ENCODE results near the gene KRT76. TPM values are rescaled to one million over a fixed set of nuclear protein-coding genes. Genes with fewer than 3 reads are reported as not detected.

KRT76 gene
- total RNA-seq, 1 experiment from 2014 or later, result not detected

DNA sequence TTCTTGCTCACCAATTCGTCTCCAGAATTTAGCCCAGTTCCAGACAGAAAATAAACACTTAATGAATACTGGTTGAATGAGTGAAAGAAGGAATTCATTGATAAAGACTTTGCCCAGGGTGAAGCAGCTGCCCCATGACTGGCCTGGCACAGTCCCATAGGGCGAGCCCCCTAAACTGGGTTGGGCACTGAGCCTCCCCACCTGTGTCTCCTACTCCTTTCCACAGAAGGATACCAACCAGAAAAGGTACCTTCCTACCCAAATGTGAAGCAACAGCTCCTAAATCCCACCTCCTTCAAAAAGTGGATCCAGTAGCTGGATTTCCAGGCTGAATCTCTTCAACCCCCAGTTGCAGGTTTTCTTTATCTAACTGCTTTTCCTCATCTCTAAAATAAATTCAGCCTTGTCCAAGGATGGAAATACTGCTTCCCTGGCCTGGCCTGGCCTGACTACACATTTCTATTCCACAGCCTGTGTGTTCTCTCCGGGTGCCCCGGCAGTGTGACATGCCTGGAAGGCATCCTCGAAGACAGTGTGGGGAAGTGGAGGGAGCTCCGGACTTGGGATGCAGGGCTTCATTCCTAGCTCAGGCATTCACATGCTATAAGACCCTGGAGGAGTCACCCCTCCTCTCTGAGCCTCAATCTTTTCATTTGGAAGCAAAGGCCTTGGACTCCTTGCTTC is 11.2 kb upstream of the KRT76 start:
- no peak for DNase-seq (ENCODE audit: low spot score)
- in situ Hi-C loops (cut with HindIII; ENCODE audit: low sequenced_read_pairs), result no loop called here

DNA sequence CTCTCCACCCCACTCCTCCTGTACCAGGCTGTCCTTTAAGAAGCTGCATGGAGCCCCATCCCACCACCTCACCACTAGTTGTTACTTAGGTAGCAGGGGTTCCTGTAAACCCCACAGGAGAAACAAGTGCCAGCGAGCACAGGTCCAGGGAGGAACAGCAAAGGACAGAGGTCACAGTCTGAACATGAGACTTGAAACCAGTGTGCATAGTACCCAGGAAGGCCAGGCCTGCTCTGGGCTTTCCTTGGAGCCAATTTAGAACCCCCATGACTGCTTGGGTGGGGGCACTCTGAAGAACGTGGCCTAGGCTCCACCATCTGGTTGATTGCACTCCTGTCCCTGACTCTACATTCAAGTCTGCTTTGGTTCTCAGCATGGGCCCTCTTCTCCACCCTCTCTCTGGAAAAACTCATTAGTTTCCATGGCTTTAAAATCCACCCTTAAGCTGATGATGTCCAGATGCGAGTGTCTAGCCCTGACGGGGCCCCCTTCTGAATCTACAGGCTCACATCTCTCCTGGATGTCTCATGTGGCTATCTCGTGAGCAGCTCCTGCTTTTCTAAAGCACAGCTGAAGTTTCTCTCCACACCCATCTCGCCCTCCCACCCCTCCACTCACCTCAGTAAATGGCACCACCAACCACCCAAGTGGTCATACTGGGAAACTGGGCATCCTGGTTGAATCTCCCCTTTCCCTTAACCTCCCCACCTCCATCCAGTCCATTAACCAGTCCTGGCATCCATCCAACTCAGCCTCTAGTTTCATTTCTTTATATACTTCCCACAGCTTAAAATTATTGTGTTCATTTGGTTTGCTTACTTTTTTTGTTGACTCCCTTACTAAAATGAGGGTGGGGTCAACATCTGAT is 10.4 kb upstream of the KRT76 start:
- no peak for DNase-seq (ENCODE audit: low spot score)
- in situ Hi-C loops (cut with HindIII; ENCODE audit: low sequenced_read_pairs), result no loop called here

DNA sequence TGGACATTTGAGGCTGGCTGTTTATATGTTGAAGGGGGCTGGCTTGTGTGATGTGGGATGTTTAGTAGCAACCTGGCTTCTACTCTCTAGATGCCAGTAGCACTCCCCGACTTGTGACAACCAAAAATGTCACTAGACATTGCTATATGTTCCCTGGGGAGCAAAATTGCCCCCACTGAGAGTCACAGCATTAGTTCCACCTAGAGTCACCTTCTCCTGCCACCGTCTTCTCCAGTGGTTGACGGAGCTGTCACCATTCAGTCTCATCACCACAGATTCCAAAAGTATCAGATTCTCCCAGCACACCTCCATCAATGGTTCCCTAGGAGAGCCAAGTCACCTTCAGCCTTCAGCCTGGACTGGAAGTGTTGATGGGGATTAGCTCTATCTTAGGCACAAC is 7.8 kb upstream of the KRT76 start:
- no peak for DNase-seq (ENCODE audit: low spot score)
- in situ Hi-C loops (cut with HindIII; ENCODE audit: low sequenced_read_pairs), result no loop called here

DNA sequence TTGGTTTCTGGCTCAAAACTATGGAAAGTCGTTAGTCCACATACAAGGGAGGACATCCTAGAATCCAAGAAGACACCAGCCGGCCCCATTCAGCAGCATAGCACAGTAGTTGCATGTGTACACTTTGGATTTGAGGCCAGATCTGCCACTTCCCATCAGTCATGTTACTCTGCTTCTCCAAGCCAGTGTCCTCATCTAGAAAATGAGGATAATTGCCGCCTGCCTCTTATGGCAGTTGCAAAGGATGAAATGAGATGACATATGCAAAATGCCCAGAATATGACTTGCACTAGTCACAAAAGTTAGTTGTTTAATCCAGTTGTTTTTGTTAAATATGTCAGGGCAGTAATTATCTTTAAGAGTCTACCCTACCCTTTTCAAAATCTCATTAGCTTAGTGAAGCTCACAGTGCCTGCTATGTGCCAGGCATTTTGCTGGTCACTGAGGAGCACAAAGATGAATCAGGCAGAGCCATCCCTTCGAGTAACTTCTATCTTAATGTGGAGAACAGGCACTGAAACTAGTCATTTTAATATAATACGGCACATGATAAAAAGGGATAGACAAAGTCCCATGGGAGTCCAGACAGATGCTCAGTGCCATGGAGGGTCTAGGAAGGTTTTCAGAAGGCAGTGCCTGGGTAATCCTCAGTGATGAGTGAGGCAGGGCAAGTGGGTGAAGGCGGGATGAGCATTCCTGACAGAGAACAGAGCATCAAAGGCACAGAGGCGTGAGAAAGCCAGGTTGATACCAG is 6.6 kb upstream of the KRT76 start:
- in situ Hi-C loops (cut with HindIII; ENCODE audit: low sequenced_read_pairs), result no loop called here
- no peak for DNase-seq (ENCODE audit: low spot score)

DNA sequence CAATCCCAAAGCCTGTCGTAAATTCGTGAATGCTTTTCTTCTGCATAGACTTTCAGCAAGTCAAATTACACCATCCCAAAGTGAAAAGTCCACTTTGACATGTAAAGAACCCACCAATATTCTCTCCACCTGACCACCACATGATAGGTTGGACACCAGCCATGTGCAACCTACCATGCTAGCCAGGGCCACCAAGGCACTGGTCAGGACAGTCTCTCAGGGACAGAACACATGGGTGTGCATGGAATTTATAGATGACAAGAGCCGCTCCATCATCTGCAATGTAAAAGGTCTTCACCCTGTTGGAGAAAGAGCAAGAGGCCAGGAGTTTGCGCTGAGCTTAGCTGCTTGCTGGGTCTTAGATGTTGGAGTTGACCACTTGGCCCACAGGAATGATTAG is 5.4 kb upstream of the KRT76 start:
- in situ Hi-C loops (cut with HindIII; ENCODE audit: low sequenced_read_pairs), result no loop called here
- DNase-seq (ENCODE audit: low spot score), result no peak

DNA sequence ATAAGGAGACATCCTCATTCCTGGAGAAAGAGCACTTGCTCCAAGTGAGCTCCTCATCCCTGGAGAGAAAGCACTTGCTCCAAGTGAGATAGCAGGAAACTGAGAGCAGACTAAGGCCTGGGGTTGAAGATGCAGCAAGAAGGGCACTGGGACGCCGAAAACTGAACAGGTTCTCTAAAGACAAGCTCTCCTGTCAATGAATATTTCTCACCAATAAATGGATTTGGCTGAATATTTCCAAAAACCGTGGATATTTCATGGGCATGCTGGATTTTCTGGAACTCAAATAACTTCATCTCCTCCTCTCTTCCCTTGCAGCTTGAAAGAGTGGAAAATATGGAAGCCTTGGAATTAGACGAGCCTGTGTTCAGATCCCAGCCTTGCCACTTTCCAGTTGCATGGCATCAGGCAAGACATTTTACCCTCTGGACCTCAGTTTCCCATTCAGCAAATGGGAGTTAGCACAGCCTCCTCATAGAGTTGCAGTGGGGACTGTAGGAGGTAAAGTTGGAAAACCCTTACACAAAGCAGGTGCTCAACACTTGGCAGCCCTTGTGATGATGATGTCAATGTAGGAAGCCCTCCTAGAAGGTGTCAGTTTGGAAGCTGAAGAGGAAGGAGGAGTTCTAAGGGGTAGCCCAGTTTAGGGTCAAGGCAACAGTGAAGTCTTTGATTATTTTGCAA is 4.4 kb upstream of the KRT76 start:
- DNase-seq (ENCODE audit: low spot score), result no peak
- in situ Hi-C loops (cut with HindIII; ENCODE audit: low sequenced_read_pairs), result no loop called here

DNA sequence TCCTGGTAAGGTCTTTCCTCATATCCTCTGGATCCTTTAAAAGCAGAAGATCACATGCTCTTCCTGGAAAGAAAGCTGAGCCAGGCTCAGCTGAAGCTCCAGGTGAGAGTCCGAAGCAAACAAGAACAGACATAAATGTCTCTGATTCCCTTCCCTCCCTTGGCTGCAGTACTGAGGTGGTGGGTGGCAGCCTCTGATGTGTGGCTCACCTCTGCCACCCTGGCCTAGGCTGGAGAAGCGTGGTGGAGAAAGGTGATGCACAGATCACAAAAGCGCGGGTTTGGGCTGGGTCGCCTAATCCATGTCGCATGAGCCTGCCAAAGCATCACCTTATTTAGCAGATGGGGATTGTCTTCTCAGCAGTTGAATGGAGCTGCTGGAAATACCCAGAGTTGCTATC is 2.8 kb upstream of the KRT76 start:
- in situ Hi-C loops (cut with HindIII; ENCODE audit: low sequenced_read_pairs), result no loop called here
- DNase-seq (ENCODE audit: low spot score), result no peak

DNA sequence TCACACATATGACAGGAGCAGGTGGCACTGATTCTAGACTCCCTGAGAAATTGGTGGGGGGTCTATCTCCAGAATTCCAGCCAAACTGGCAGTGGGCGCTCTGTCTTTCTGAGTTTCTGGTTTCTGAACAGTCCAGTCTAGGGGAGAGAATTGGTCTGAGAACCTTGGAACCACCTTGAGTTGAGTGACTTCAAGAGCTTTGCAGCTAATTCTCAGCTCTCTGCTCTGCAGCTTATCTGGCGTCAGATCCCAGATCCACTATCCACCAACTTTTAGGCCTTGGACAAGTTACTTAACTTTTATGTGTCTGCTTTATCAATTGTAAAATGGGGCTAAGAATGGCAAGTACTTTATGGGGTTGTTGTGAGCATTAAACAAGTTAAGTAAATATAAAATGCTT is 1.7 kb upstream of the KRT76 start:
- in situ Hi-C loops (cut with HindIII; ENCODE audit: low sequenced_read_pairs), result no loop called here
- no peak for DNase-seq (ENCODE audit: low spot score)

DNA sequence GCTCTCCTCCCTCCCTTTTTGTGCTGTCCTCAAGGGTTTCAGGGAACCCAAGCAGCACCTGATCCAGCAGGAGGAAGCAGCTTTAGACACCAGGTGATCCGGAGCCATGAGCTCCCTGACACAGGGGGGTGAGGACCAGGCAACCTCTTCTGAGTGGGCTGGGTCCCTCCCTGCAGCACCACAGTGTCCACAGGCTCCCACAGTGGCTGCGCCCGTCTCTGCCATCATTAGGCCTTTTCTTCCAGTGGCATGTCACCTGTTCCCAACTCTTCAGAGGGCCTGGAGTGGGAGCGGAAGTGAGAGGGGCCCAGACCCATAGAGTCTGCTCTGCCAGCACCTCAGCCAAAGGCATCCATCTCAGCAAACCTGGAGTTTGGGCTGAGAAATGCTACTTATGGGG is 421 bp upstream of the KRT76 start:
- in situ Hi-C loops (cut with HindIII; ENCODE audit: low sequenced_read_pairs), result no loop called here
- DNase-seq (ENCODE audit: low spot score), result no peak

DNA sequence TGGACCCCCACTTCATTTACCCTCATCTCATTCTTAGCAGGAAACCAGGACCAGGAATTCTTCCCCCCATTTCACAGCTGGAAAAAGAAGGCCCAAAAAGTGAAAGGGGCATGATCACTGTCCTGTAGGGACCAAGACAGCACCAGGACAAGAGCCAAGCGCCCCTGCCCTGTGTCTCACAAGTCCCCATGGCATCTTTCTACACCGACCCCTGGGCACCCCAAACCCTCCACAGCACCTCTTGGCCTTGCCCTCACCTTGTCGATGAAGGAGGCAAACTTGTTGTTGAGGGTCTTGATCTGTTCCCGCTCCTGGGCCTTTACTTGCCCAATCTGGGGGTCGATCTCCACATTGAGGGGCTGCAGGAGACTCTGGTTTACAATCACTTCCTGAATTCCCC is 710 bp downstream of the KRT76 start:
- in situ Hi-C loops (cut with HindIII; ENCODE audit: low sequenced_read_pairs), result no loop called here
- DNase-seq (ENCODE audit: low spot score), result no peak

DNA sequence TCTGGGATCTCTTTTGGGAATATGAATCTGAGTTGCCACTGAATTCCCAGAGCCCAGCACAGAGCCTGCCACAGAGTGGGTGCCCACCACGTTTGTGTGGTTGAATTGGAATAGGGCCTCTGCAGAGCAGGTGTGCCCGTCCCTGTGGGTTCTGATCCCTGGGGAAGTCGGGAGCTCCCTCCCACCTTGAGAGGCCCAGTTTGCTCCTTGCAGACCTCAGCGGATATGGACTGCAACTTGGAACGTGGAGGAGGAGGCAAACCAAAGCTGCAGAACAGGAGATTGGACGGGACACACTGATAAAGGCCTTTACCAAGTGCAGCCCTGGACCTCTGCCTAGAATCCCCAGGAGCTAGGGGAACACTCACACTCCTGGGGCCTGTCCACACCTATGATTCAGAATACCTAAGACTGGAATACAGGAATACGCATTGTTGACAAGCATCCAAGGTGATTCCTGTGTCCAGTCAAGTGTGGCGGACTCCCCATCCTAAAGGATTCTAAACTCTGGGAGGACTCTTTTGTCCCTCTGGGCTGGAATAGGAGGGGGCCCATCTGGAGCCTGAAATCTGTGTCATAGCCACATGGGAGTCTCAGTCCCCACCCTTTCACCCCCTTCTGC is 2.4 kb downstream of the KRT76 start:
- DNase-seq (ENCODE audit: low spot score), result no peak
- in situ Hi-C loops (cut with HindIII; ENCODE audit: low sequenced_read_pairs), result no loop called here

DNA sequence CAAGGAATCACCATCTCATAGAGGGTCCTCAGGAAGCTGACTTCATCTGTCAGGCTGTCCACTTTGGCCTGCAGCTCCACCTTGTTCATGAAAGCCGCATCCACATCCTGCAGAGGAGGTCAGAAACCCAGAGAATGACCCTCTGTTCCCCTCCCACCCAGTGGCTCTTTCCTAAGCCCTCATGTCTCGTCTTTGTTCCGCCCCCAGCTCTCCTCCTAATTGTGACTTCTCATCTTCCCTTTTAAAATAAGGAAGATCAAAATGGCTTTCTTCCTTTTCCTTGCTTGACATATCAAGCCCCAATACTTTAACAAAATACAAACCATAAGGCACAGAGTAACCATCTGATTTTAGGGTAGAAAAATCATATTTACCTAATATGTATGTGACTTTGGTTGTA is 4.4 kb downstream of the KRT76 start:
- in situ Hi-C loops (cut with HindIII; ENCODE audit: low sequenced_read_pairs), result no loop called here
- no peak for DNase-seq (ENCODE audit: low spot score)

DNA sequence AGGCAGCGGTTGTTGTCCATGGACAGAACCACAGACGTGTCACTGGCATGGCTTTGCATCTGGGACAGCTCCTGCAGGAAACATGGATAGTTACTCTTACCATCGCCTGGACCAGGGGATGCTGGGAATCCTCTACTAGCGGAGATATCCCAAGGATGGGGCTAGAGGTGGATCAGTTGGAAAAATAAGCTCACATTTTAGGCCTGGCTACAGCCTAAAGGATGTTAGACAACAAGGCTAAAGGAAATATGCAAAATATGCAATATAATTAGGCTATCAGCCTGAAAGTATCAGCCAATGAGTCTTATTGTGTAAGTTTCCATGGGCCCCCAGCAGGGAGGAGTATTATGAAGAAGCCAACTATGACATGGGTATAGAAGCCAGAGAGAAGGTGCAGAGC is 5.0 kb downstream of the KRT76 start:
- no peak for DNase-seq (ENCODE audit: low spot score)
- in situ Hi-C loops (cut with HindIII; ENCODE audit: low sequenced_read_pairs), result no loop called here

DNA sequence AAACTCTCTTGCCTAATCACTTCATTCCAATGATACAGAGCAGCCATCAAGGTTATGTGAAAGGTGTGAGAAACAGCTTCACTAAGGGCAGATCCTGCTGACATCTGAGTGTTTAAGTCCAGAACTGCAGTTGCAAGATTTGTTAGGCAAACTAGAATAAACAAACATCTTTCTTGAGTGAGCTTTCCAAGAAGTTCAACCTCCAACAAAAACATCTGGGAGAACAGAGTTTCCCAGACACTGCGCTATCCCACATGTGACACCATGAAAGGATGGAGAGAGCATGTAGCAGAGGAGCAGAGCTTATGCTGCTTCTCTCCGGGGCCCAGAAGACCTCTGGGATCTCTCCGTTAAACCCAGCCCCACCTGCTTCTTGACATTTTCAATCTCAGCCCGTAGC is 5.6 kb downstream of the KRT76 start:
- in situ Hi-C loops (cut with HindIII; ENCODE audit: low sequenced_read_pairs), result no loop called here
- DNase-seq (ENCODE audit: low spot score), result no peak

DNA sequence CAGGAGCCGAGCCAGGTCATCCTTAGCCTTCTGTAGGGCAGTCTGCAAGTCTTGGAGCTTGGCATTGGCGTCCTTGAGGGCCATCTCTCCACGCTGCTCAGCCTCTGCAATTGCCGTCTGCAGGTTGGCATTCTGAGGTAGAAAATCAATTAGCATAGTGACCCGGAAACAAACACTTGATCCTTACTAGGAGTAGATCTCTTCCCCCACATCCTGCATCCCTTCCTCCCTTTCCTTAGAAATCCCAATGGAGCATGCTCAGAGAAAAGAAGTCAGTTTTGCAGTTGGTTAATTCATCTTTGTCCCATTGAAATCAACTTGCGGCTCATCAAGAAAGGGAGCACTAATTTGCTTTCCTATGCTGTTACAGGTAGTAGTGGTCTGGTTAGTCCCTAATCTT is 6.1 kb downstream of the KRT76 start:
- no peak for DNase-seq (ENCODE audit: low spot score)
- in situ Hi-C loops (cut with HindIII; ENCODE audit: low sequenced_read_pairs), result no loop called here

DNA sequence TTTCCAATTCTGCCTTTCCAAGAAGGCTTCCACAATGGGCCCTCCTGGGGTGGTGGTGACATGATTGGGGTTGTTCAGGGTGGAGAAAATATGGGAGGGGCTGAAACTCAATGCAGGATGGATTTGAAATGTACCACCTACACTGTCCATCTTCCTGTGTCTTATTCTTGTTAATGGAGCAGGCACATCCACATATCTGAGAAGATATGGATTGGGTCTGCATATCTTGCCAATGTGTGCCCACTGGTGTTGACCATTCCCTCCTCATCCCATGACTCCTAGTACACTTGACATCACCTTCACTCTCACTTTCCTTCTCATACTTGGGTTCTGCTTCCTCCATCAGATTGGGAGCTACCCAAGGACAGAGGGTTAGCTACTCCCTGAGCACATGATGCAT is 7.2 kb downstream of the KRT76 start:
- DNase-seq (ENCODE audit: low spot score), result no peak
- in situ Hi-C loops (cut with HindIII; ENCODE audit: low sequenced_read_pairs), result no loop called here

DNA sequence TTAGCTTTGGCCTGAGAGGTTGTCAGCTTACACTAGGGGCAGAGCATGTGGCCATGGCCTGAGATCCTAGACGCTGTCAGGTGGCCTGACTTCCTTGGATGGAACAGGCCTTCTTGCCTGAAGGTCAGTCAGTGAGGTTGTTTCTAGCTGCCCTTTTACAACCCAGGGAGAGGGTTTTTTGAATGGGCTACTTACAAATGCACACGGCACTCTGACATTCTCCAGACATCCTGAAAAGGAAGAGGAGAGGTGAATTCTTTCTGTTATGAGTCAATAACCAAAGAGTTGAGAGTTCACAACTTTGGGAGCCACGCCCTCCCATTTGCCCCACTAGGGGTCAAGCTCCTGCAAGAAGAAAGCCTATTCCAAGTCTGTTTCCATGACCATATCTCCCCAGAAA is 7.8 kb downstream of the KRT76 start:
- in situ Hi-C loops (cut with HindIII; ENCODE audit: low sequenced_read_pairs), result no loop called here
- DNase-seq (ENCODE audit: low spot score), result no peak

DNA sequence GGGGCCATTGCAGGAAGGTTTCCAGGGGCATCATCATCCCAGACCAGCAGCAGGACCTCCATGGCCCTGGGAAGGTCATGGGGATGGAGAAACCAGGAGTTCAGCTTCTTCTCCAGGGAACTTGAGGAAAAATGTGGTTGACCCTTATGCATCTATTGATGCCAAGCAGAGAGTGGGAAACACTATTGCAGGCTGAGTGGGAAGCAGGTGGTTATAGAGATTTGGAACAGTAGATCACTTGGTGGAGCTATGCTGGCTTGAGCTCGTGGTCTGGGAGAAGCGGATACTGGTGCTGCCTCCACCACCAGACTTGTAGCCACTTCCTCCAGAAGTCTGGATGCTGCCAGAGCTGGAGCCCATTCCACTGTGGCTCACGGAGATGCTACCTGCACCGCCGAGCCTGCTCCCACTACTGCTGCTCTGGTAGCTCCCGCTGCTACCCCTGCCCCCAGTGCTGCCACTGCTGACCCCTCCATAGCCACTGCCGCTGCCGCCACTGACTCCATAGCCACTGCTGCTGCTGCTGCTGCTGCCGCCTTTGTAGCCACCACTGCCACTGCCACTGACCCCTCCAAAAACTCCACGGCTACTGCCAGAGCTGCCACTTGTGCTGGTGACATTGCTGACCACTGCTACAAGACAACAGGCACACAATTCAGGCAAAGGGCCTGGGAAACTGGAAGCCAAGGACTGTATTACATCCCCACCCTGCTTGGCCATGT is 8.5 kb downstream of the KRT76 start:
- DNase-seq (ENCODE audit: low spot score), result no peak
- in situ Hi-C loops (cut with HindIII; ENCODE audit: low sequenced_read_pairs), result no loop called here

DNA sequence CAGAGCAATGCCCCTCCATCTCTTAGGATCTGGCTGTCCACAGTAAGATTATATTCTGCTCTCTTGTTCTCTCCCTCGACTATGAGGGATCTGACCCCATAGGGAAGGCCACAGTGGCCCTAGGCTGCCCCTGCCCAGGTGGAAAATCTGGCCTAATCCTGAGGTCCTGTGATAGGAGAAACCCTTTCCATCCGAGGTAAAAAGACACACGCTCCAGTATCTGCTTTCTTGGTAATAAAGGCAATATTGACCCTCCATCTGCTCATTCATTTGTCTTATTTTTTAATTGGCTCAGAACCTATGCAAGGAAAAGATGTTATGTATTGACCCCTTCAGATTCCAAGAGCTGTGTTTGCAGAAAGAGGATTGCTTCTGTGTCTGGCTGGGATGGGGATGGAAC is 9.7 kb downstream of the KRT76 start:
- DNase-seq (ENCODE audit: low spot score), result no peak
- in situ Hi-C loops (cut with HindIII; ENCODE audit: low sequenced_read_pairs), result no loop called here

Data from G401 (cell line).